DOHH2 (cell line): ENCODE data around the gene CLCN3.

ENCODE experiments used
- EZH2phosphoT487 ChIP-seq: fragments of 200-600 bp; sonication (generic); IDR thresholded peaks from 2 replicates; pipeline ENCODE4 v1.6.1; 2017; ENCODE audit warnings: borderline replicate concordance, mild to moderate bottlenecking, antibody characterized with exemption, low read length, moderate library complexity, mixed read lengths
- TF ChIP-seq, protein P1 (sequence below): fragments of 200-600 bp; sonication (generic); IDR thresholded peaks from one replicate; pipeline ENCODE4 v1.5.1; 2014; ENCODE audit warnings: antibody characterized with exemption, mild to moderate bottlenecking, low read depth, low read length; ENCODE audit not compliant: poor library complexity, severe bottlenecking

- TF ChIP-seq, protein P1, sequence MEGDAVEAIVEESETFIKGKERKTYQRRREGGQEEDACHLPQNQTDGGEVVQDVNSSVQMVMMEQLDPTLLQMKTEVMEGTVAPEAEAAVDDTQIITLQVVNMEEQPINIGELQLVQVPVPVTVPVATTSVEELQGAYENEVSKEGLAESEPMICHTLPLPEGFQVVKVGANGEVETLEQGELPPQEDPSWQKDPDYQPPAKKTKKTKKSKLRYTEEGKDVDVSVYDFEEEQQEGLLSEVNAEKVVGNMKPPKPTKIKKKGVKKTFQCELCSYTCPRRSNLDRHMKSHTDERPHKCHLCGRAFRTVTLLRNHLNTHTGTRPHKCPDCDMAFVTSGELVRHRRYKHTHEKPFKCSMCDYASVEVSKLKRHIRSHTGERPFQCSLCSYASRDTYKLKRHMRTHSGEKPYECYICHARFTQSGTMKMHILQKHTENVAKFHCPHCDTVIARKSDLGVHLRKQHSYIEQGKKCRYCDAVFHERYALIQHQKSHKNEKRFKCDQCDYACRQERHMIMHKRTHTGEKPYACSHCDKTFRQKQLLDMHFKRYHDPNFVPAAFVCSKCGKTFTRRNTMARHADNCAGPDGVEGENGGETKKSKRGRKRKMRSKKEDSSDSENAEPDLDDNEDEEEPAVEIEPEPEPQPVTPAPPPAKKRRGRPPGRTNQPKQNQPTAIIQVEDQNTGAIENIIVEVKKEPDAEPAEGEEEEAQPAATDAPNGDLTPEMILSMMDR = no peak
- TF ChIP-seq EZH2phosphoT487 = no peak
These were observed 19.2 kb upstream of the CLCN3 start for GRCh38 chr4:169601016-169601771.
